Gastrocnemius medialis (tissue), 4 donors: ENCODE results near the gene ZNF775.

Experiments
- POLR2A ChIP-seq, 2 donors: fragments of 450-650 bp; IDR thresholded peaks; one replicate each; pipeline ENCODE4 v1.6.1; 2017; ENCODE audit warnings: antibody characterized with exemption in 2 of 2, mild to moderate bottlenecking in 2 of 2, moderate library complexity in 2 of 2
- TF ChIP-seq, protein P1 (sequence below), 5 experiments: fragments of 450-650 bp in 3 of 5; fragments of 200-600 bp in 2 of 5; sonication (generic) in 2 of 5; IDR thresholded peaks in 4 of 5; conservative IDR thresholded peaks in 1 of 5; 1 replicate in 4 of 5; 2 replicates in 1 of 5; pipeline ENCODE4 v1.5.1; 2016 to 2019; ENCODE audit warnings: antibody characterized with exemption in 5 of 5, mild to moderate bottlenecking in 3 of 5, moderate library complexity in 3 of 5

- TF ChIP-seq POLR2A (IDR thresholded peaks at IDR 0.05): no peak
- TF ChIP-seq, protein P1, sequence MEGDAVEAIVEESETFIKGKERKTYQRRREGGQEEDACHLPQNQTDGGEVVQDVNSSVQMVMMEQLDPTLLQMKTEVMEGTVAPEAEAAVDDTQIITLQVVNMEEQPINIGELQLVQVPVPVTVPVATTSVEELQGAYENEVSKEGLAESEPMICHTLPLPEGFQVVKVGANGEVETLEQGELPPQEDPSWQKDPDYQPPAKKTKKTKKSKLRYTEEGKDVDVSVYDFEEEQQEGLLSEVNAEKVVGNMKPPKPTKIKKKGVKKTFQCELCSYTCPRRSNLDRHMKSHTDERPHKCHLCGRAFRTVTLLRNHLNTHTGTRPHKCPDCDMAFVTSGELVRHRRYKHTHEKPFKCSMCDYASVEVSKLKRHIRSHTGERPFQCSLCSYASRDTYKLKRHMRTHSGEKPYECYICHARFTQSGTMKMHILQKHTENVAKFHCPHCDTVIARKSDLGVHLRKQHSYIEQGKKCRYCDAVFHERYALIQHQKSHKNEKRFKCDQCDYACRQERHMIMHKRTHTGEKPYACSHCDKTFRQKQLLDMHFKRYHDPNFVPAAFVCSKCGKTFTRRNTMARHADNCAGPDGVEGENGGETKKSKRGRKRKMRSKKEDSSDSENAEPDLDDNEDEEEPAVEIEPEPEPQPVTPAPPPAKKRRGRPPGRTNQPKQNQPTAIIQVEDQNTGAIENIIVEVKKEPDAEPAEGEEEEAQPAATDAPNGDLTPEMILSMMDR (IDR thresholded peaks at IDR 0.05 in 4 of 5, conservative IDR thresholded peaks at IDR 0.05 in 1 of 5): no peak
These were observed 24.4 kb downstream of the ZNF775 start for GRCh38 chr7:150403376-150404171.
